Right lobe of liver (tissue), 6 donors: Measurements from ENCODE around the gene UPB1. TPM values are rescaled to one million over a fixed set of nuclear protein-coding genes. Genes with fewer than 3 reads are reported as not detected.

Experiments
- ATAC-seq, 4 donors: fragments of 200-7000 bp; cut with Tn5 transposase; one replicate each; pipeline ENCODE4 v1.9.1; 2020; ENCODE audit warnings: mild to moderate bottlenecking in 4 of 4, moderate library complexity in 4 of 4
- DNase-seq, 3 donors: peaks; one replicate each; pipeline ENCODE4 v3.0.0-alpha.2; 2020
- H3K27ac ChIP-seq, 3 donors: fragments of 200-600 bp; one replicate each; pipeline ENCODE4 v1.8.0; 2022
- H3K27me3 ChIP-seq, 2 donors: fragments of 200-600 bp; one replicate each; pipeline ENCODE4 v1.8.0; 2022
- H3K36me3 ChIP-seq, 4 donors: fragments of 200-600 bp; sonication (generic) in 1 of 4; one replicate each; pipeline versions ENCODE4 v1.5.1 to v1.8.0; 2017 to 2022; ENCODE audit warnings: control low read depth in 1 of 4
- H3K4me1 ChIP-seq, 4 donors: fragments of 200-600 bp; sonication (generic) in 1 of 4; one replicate each; pipeline versions ENCODE4 v1.5.1 to v1.8.0; 2017 to 2022; ENCODE audit warnings: control low read depth in 1 of 4
- H3K4me3 ChIP-seq, 3 donors: fragments of 200-600 bp; one replicate each; pipeline ENCODE4 v1.8.0; 2022
- H3K9me3 ChIP-seq, 4 donors: fragments of 200-600 bp; sonication (generic) in 1 of 4; one replicate each; pipeline versions ENCODE4 v1.5.1 to v1.8.0; 2017 to 2022; ENCODE audit warnings: control low read depth in 1 of 4
- POLR2A ChIP-seq: fragments of 450-650 bp; IDR thresholded peaks from one replicate; pipeline ENCODE4 v1.6.1; 2017; ENCODE audit warnings: antibody characterized with exemption, mild to moderate bottlenecking
- WGBS: methylation state at CpG from one replicate; pipeline ENCODE4 v1.1.6; 2018; ENCODE audit warnings: low coverage, low lambda C conversion rate; ENCODE audit not compliant: insufficient coverage; ENCODE audit errors: missing lambda C conversion rate; 5-methylcytosine and 5-hydroxymethylcytosine counted together
- intact Hi-C, 2 donors: fragments of 100-400 bp; cut with DNase I; formaldehyde crosslinking; loops; one replicate each; pipeline versions ENCODE4 v1.11.2 to v1.14.1; 2022
- total RNA-seq, 6 experiments: library from RNA; depleted of rRNA in 2 of 6; stranded (reverse); fragments of >200 nt in 2 of 6; fragmentation: NEBNext Ultra II Directional in 3 of 6; extraction: Animal tissue kit (Norgen Biotek cat#: 25700) in 3 of 6; gene quantifications; one replicate each; pipeline versions ENCODE4 v1.1.0 to v1.2.4, GENCODE V29; 2016 to 2023
- TF ChIP-seq, protein P1 (sequence below), 4 donors: fragments of 200-600 bp in 3 of 4; fragments of 450-650 bp in 1 of 4; IDR thresholded peaks; one replicate each; pipeline versions ENCODE4 v1.5.1 to v1.8.0; 2016 to 2022; ENCODE audit warnings: antibody characterized with exemption in 4 of 4, mild to moderate bottlenecking in 2 of 4
- donor health status: DM: no; HTN: yes; CAD: no.
- donor health status: DM: no; HTN: no; CAD: no.
- donor health status: DM: no; HTN: no; CAD: no.
- donor health status: DM: no; HTN: yes; CAD: no.
- donor health status: DM: no; HTN: yes; CAD: no.

UPB1 gene
- total RNA-seq, 6 experiments from 2014 or later: 50.6 to 169 (median 100) TPM

DNA sequence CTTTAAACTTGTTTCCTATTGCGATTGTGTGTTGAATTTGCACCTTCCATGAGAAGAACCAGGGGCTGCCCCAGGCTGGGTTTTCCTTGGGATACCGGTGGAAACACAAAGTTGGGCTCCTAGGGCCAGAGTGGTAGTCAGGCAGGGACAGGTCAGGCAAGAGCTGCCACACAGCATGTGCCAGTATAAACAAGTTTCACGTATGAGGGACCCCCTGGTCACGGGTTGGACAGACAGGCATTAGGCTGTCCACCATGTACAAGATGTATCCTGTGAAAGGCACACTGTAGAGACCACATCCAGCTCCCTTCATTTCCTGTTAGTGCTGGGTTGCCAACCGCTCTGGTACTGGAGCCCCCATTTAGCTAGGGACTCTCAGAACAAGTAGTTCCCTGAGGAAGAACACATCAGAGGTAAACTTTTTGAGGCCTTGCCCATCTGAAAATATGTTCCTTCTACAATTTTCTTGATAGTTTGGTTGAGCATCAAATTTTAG lies 8.8 kb downstream of the UPB1 start:
- intact Hi-C loops: no loop called here
- WGBS: 58% methylated on average over 2 of the region's 5 CpGs
- TF ChIP-seq, protein P1, sequence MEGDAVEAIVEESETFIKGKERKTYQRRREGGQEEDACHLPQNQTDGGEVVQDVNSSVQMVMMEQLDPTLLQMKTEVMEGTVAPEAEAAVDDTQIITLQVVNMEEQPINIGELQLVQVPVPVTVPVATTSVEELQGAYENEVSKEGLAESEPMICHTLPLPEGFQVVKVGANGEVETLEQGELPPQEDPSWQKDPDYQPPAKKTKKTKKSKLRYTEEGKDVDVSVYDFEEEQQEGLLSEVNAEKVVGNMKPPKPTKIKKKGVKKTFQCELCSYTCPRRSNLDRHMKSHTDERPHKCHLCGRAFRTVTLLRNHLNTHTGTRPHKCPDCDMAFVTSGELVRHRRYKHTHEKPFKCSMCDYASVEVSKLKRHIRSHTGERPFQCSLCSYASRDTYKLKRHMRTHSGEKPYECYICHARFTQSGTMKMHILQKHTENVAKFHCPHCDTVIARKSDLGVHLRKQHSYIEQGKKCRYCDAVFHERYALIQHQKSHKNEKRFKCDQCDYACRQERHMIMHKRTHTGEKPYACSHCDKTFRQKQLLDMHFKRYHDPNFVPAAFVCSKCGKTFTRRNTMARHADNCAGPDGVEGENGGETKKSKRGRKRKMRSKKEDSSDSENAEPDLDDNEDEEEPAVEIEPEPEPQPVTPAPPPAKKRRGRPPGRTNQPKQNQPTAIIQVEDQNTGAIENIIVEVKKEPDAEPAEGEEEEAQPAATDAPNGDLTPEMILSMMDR (IDR thresholded peaks at IDR 0.05): no peak
- TF ChIP-seq POLR2A: no peak
- Histone ChIP-seq H3K27me3 (no peaks in the 10 kb centered on the region), H3K27ac (peak overlapping the region in 2 of 3 donors; percentile 78 to 91), H3K4me1 (peaks cover 0 to 100% (median 47%) of the 10 kb centered on the region in 4 donors), H3K9me3 (no peaks in the 10 kb centered on the region), H3K36me3 (peaks cover 0 to 37% (median 14%) of the 10 kb centered on the region in 4 donors), H3K4me3 (no peak overlapping the region)
- DNase-seq (no peak), ATAC-seq (no peak)

- Histone ChIP-seq H3K27ac (peak overlapping the region in 2 of 3 donors; percentile 78 to 91), H3K9me3 (no peaks in the 10 kb centered on the region), H3K36me3 (peaks cover 0 to 37% (median 14%) of the 10 kb centered on the region in 4 donors), H3K4me3 (no peak overlapping the region), H3K4me1 (peaks cover 0 to 99% (median 47%) of the 10 kb centered on the region in 4 donors), H3K27me3 (no peaks in the 10 kb centered on the region)
- ATAC-seq: no peak
- intact Hi-C loops: no loop called here
- DNase-seq: no peak
- 57% methylated on average over 2 of the region's 2 CpGs for whole genome bisulfite sequencing
- TF ChIP-seq, protein P1 (IDR thresholded peaks at IDR 0.05): no peak
- no peak for TF ChIP-seq POLR2A
Measured at GRCh38 chr22:24504540-24504939, 9.4 kb downstream of the UPB1 start.

DNA sequence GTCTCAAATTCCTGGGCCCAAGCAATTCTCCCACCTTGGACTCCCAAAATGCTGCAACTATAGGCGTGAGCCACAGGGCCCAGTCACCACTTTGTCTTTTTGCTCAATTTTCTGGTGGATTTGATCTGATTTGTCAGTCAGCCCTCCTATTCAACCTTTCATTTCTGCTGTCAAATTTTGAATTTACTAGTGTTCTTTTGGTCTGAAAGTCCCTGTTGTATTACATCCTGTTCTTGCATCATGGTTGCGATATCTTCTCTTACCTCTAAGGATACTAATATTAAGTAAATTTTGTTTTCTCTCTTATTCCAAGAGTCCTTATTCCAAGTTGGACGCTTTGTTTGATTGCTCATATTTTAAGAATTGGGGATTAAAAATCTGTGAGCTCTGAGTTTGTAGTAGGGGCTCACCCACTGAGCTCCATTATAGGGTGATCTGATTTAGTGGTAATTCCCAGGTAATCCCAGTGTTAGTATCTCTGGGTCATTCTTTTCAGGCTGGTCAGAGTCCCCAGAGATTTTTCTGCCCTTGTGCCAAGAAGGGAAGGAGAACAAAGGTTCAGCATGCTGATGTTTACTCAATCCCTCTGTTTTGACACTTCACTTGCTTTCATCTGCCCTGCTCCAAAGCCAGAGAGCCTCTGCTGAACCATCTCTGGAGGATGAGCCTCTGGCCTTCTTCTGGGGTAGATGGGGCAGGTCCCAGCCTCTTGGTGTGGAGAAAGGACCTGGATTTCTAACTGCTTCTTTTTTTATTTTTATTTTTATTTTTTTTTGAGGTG lies 10.0 kb downstream of the UPB1 start:
- Histone ChIP-seq H3K27me3 (no peaks in the 10 kb centered on the region), H3K27ac (peak overlapping the region; percentile 56 to 91 (median 78)), H3K4me1 (peaks cover 0 to 98% (median 46%) of the 10 kb centered on the region in 4 donors), H3K36me3 (peaks cover 0 to 36% (median 14%) of the 10 kb centered on the region in 4 donors), H3K4me3 (peak overlapping the region in 1 of 3 donors; percentile 5), H3K9me3 (no peaks in the 10 kb centered on the region)
- intact Hi-C loops: no loop called here
- DNase-seq: peak in 1 of 3 donors; percentile 75
- TF ChIP-seq, protein P1 (IDR thresholded peaks at IDR 0.05): no peak
- no peak for TF ChIP-seq POLR2A
- peak; percentile 41 to 70 (median 59) for ATAC-seq
- WGBS: 30% methylated on average over 3 of the region's 3 CpGs

DNA sequence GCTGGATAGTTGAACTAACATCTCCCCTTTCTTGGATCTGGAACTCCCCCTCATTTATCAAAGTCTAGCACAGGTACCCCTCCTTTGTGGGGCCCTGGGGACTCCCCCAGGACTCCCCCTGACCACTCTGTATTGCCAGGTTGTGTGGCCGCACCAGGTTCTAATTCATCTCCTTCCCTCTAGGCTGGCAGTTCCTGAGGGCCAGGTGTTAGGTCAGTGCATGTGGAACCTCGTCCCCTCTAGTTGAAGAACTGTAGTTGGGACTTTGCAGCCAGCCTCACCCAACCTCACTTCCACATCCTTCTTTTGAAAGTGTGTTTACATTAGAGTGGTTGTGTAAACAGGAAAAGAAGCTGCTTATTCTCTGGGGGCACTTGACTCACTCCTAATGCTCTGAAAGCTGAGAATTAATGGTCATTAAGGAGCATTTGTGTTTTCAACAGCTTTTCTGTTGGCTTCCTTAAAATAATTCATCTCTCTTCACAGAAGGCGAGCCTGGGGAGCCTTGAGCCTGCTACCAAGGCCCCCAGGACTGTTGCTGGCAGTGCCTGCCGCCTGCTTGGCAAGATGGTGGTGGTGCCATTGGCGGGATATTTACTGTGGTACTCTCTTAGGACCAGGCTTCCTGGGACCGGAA lies 11.8 kb downstream of the UPB1 start:
- WGBS: 55% methylated on average over 4 of the region's 6 CpGs
- peak; percentile 0 to 20 (median 6) for ATAC-seq
- no peaks in the 10 kb centered on the region for H3K27me3 ChIP-seq
- TF ChIP-seq POLR2A: no peak
- TF ChIP-seq, protein P1 (IDR thresholded peaks at IDR 0.05): no peak
- peaks cover 0 to 98% (median 47%) of the 10 kb centered on the region in 4 donors for H3K4me1 ChIP-seq
- H3K4me3 ChIP-seq: no peak overlapping the region
- intact Hi-C loops: no loop called here
- peak overlapping the region; percentile 56 to 91 (median 78) for H3K27ac ChIP-seq
- peaks cover 0 to 18% (median 7%) of the 10 kb centered on the region in 4 donors for H3K36me3 ChIP-seq
- DNase-seq: no peak
- H3K9me3 ChIP-seq: no peaks in the 10 kb centered on the region
